ENCODE data around the gene CYBA. TPM values are rescaled to one million over a fixed set of nuclear protein-coding genes. Genes with fewer than 3 reads are reported as not detected.

CYBA gene
- polyA plus RNA-seq (2011; rRNA removed) (53.6 and 99.8 TPM in 2 replicates), polyA minus RNA-seq (2011; rRNA and poly(A)+ RNA removed) (43.6 and 50.6 TPM in 2 replicates)

DNA sequence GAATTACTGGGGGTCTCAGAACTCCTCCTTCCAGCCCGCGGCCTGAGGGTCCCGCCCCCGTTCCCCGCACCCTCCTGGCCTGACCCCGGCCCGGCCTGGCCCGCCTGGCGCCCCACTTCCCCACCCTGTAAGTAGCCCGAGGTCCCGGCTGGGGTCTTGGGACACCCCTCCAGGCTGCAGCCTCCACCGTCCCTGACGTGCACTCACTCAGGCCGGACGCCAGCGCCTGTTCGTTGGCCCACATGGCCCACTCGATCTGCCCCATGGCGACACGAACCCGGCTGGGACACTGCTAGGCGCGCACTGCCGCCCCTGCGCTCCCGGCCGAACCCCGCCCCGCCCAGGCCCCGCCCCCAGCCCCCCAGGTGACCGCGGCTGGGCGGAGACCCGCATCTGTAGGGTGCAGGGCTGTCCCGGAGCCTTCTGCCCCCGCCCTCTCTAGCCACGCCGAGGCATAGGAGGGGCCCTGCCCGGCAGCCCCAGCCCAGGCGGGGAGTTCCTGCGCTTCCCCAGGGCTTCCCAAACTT lies at the start of gene CYBA:
TSS of gene CYBA (minus strand) at position 305 of the 527 bp plus-strand sequence. CDS start at position 265, 40 bp downstream.
- H3K27ac ChIP-seq (ENCODE audit: low read depth, low read length), result peak within 1 kb of the TSS; percentile 39
- H3K27me3 ChIP-seq (ENCODE audit: control insufficient read depth, insufficient read depth, low read length), result no peaks in the 10 kb centered on the region
- DNase-seq (ENCODE audit: low read depth, low spot score), result no peak
- H3K4me3 ChIP-seq (ENCODE audit: low read depth, low read length), result peak within 1 kb of the TSS; percentile 83
- no peaks in the 10 kb centered on the region; the same call in 1 of the 2 replicates for H3K9me3 ChIP-seq (ENCODE audit: control insufficient read depth, insufficient read depth, low read length)
- TF ChIP-seq, protein P1, sequence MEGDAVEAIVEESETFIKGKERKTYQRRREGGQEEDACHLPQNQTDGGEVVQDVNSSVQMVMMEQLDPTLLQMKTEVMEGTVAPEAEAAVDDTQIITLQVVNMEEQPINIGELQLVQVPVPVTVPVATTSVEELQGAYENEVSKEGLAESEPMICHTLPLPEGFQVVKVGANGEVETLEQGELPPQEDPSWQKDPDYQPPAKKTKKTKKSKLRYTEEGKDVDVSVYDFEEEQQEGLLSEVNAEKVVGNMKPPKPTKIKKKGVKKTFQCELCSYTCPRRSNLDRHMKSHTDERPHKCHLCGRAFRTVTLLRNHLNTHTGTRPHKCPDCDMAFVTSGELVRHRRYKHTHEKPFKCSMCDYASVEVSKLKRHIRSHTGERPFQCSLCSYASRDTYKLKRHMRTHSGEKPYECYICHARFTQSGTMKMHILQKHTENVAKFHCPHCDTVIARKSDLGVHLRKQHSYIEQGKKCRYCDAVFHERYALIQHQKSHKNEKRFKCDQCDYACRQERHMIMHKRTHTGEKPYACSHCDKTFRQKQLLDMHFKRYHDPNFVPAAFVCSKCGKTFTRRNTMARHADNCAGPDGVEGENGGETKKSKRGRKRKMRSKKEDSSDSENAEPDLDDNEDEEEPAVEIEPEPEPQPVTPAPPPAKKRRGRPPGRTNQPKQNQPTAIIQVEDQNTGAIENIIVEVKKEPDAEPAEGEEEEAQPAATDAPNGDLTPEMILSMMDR (IDR thresholded peaks at IDR 0.05; ENCODE audit: low read depth, low read length), result no peak
- ChIA-PET CTCF (no interaction called here), POLR2A (no interaction called here)

GRCh38 chr16:88700322-88700635 lies 49.4 kb upstream of the CYBA start:
- TF ChIP-seq, protein P1 (IDR thresholded peaks at IDR 0.05; ENCODE audit: low read depth, low read length), result no peak
- POLR2A ChIA-PET, result interaction anchor here (1.0 kb wide), 1 partner anchor 130 kb away, joined by 3 read pairs; the partner anchor contains the start of gene ZC3H18
- Histone ChIP-seq H3K27me3 (ENCODE audit: control insufficient read depth, insufficient read depth, low read length) (no peaks in the 10 kb centered on the region), H3K27ac (ENCODE audit: low read depth, low read length) (no peak overlapping the region), H3K9me3 (ENCODE audit: control insufficient read depth, insufficient read depth, low read length) (no peaks in the 10 kb centered on the region), H3K4me3 (ENCODE audit: low read depth, low read length) (no peak overlapping the region)
- CTCF ChIA-PET, result interaction anchor here (0.5 kb wide), 1 partner anchor 164 kb away, joined by 5 read pairs; no protein-coding TSS in a partner anchor
- DNase-seq (ENCODE audit: low read depth, low spot score), result no peak

DNA sequence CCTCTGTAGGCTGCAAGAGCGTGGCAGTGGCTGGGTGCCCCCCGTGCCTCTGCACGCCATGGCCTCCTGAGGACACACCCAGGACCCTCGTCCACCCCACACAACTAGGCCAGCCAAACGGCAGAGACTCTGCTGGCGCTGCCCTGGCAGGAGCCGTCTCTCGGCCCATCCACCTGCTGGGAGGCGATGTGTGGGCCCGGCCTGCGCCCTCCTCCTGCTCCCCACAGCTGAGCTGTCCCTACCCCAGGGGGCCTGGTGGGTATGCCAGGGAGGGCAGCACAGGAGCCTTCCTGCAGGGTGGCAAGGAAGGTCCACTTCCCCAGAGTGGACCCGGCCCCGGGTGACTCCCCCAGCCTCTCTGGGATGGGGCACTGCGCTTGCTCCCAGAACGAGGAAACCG lies 48.3 kb upstream of the CYBA start:
- CTCF ChIA-PET, result no interaction called here
- TF ChIP-seq, protein P1 (IDR thresholded peaks at IDR 0.05; ENCODE audit: low read depth, low read length), result no peak
- DNase-seq (ENCODE audit: low read depth, low spot score), result no peak
- Histone ChIP-seq H3K9me3 (ENCODE audit: control insufficient read depth, insufficient read depth, low read length) (no peaks in the 10 kb centered on the region), H3K27me3 (ENCODE audit: control insufficient read depth, insufficient read depth, low read length) (no peaks in the 10 kb centered on the region), H3K4me3 (ENCODE audit: low read depth, low read length) (no peak overlapping the region), H3K27ac (ENCODE audit: low read depth, low read length) (no peak overlapping the region)
- POLR2A ChIA-PET, result no interaction called here

GRCh38 chr16:88698646-88699045 lies 47.8 kb upstream of the CYBA start:
- TF ChIP-seq, protein P1 (IDR thresholded peaks at IDR 0.05; ENCODE audit: low read depth, low read length), result no peak
- H3K27me3 ChIP-seq (ENCODE audit: control insufficient read depth, insufficient read depth, low read length), result no peaks in the 10 kb centered on the region
- H3K9me3 ChIP-seq (ENCODE audit: control insufficient read depth, insufficient read depth, low read length), result no peaks in the 10 kb centered on the region
- POLR2A ChIA-PET, result no interaction called here
- no peak overlapping the region for H3K4me3 ChIP-seq (ENCODE audit: low read depth, low read length)
- CTCF ChIA-PET, result no interaction called here
- DNase-seq (ENCODE audit: low read depth, low spot score), result no peak
- no peak overlapping the region for H3K27ac ChIP-seq (ENCODE audit: low read depth, low read length)

GRCh38 chr16:88697831-88698615 lies 47.2 kb upstream of the CYBA start:
- DNase-seq (ENCODE audit: low read depth, low spot score), result no peak
- POLR2A ChIA-PET, result no interaction called here
- no peaks in the 10 kb centered on the region for H3K27me3 ChIP-seq (ENCODE audit: control insufficient read depth, insufficient read depth, low read length)
- TF ChIP-seq, protein P1 (IDR thresholded peaks at IDR 0.05; ENCODE audit: low read depth, low read length), result peak; percentile 31; the same call in 1 of the 2 replicates
- CTCF ChIA-PET, result no interaction called here
- no peak overlapping the region for H3K4me3 ChIP-seq (ENCODE audit: low read depth, low read length)
- no peaks in the 10 kb centered on the region for H3K9me3 ChIP-seq (ENCODE audit: control insufficient read depth, insufficient read depth, low read length)
- H3K27ac ChIP-seq (ENCODE audit: low read depth, low read length), result no peak overlapping the region
